ENCODE data around the gene CADM1. TPM values are rescaled to one million over a fixed set of nuclear protein-coding genes. Genes with fewer than 3 reads are reported as not detected.
"Not testable (repeated sequence)": the region's sequence is repeated elsewhere in the genome, so short reads cannot be mapped to it uniquely, and the experiment has no call there.

CADM1 gene
- total RNA-seq, 6 experiments from 2014 or later = 21.1 to 56.7 (median 30.6) TPM

GRCh38 chr11:115476463-115477286, 27.5 kb downstream of the CADM1 start:
- 44% methylated on average over 7 of the region's 7 CpGs for WGBS (ENCODE audit: insufficient coverage, low coverage, low lambda C conversion rate, missing lambda C conversion rate)
- Histone ChIP-seq H3K27ac (no peak overlapping the region), H3K9me3 (no peaks in the 10 kb centered on the region), H3K4me3 (no peak overlapping the region), H3K27me3 (no peaks in the 10 kb centered on the region), H3K4me1 (peaks cover 0 to 12% (median 4%) of the 10 kb centered on the region in 4 donors), H3K36me3 (no peaks in the 10 kb centered on the region)
- ATAC-seq (no peak), DNase-seq (no peak)
- TF ChIP-seq CTCF (IDR thresholded peaks at IDR 0.05) (no peak), POLR2A (IDR thresholded peaks at IDR 0.05) (no peak)
- intact Hi-C loops (cut with DNase I) = no loop called here

GRCh38 chr11:115475564-115475963, 28.7 kb downstream of the CADM1 start:
- Histone ChIP-seq H3K27me3 (no peaks in the 10 kb centered on the region), H3K9me3 (no peaks in the 10 kb centered on the region), H3K4me1 (peaks cover 0 to 22% (median 9%) of the 10 kb centered on the region in 4 donors), H3K4me3 (no peak overlapping the region), H3K36me3 (no peaks in the 10 kb centered on the region), H3K27ac (no peak overlapping the region)
- ATAC-seq = peak in 2 of 4 donors; percentile 28 to 64
- WGBS (ENCODE audit: insufficient coverage, low coverage, low lambda C conversion rate, missing lambda C conversion rate) = 30% methylated on average over 4 of the region's 4 CpGs
- no peak for DNase-seq
- intact Hi-C loops (cut with DNase I) = no loop called here
- TF ChIP-seq POLR2A (IDR thresholded peaks at IDR 0.05) = no peak
- no peak for TF ChIP-seq CTCF (IDR thresholded peaks at IDR 0.05)

- H3K9me3 ChIP-seq; intact Hi-C loops (cut with DNase I); H3K27ac ChIP-seq; ATAC-seq; DNase-seq; H3K4me3 ChIP-seq; H3K27me3 ChIP-seq; H3K36me3 ChIP-seq: not testable (repeated sequence)
- 79% methylated on average over 3 of the region's 3 CpGs for WGBS (ENCODE audit: insufficient coverage, low coverage, low lambda C conversion rate, missing lambda C conversion rate)
- peaks cover 0 to 31% (median 11%) of the 10 kb centered on the region in 4 donors for H3K4me1 ChIP-seq
Measured at GRCh38 chr11:115474306-115474705, 29.9 kb downstream of the CADM1 start.

- H3K4me1 ChIP-seq = peaks cover 0 to 31% (median 11%) of the 10 kb centered on the region in 4 donors
- no peaks in the 10 kb centered on the region for H3K36me3 ChIP-seq
- H3K27me3 ChIP-seq = no peaks in the 10 kb centered on the region
- no peak overlapping the region for H3K27ac ChIP-seq
- TF ChIP-seq CTCF (IDR thresholded peaks at IDR 0.05) (no peak), POLR2A (IDR thresholded peaks at IDR 0.05) (no peak)
- H3K4me3 ChIP-seq = no peak overlapping the region
- ATAC-seq (no peak), DNase-seq (no peak)
- intact Hi-C loops (cut with DNase I) = no loop called here
- H3K9me3 ChIP-seq = no peaks in the 10 kb centered on the region
- WGBS (ENCODE audit: insufficient coverage, low coverage, low lambda C conversion rate, missing lambda C conversion rate) = 90% methylated on average over 8 of the region's 8 CpGs
Measured at GRCh38 chr11:115473167-115473566, 31.0 kb downstream of the CADM1 start.

GRCh38 chr11:115471367-115471766, 32.8 kb downstream of the CADM1 start:
- intact Hi-C loops (cut with DNase I) = no loop called here
- peaks cover 0 to 31% (median 11%) of the 10 kb centered on the region in 4 donors for H3K4me1 ChIP-seq
- H3K36me3 ChIP-seq = no peaks in the 10 kb centered on the region
- peak overlapping the region in 2 of 3 donors; percentile 22 to 52 for H3K27ac ChIP-seq
- WGBS (ENCODE audit: insufficient coverage, low coverage, low lambda C conversion rate, missing lambda C conversion rate) = 22% methylated on average over 3 of the region's 3 CpGs
- TF ChIP-seq POLR2A (IDR thresholded peaks at IDR 0.05) (no peak), CTCF (IDR thresholded peaks at IDR 0.05) (no peak)
- ATAC-seq = peak; percentile 98 to 99 (median 99)
- H3K4me3 ChIP-seq = peak overlapping the region in 1 of 3 donors; percentile 11
- no peaks in the 10 kb centered on the region for H3K9me3 ChIP-seq
- peak; percentile 64 to 89 (median 81) for DNase-seq
- no peaks in the 10 kb centered on the region for H3K27me3 ChIP-seq

All from right lobe of liver (tissue), 6 donors.